GM10248 (cell line): Measurements from ENCODE around the gene FAM180B.

Experiments
- CTCF ChIA-PET: fragments of 300-600 bp; sonication (Branson Sonifier 250); formaldehyde crosslinking; extraction: SDS; loops from one replicate; lab custom pipeline; 2021; ENCODE audit warnings: antibody characterized with exemption; lab: Yijun Ruan, JAX
- POLR2A ChIA-PET: fragments of 350-650 bp; sonication (Branson Sonifier 250); formaldehyde crosslinking; extraction: SDS; loops from one replicate; lab custom pipeline; 2020; ENCODE audit warnings: antibody characterized with exemption; lab: Yijun Ruan, JAX
- DNase-seq: peaks from one replicate; pipeline ENCODE4 v3.0.0; 2012; ENCODE audit errors: extremely low spot score
- CTCF ChIP-seq: IDR thresholded peaks from 2 replicates; pipeline ENCODE4 v1.5.1; 2012; ENCODE audit warnings: mild to moderate bottlenecking, low read depth; ENCODE audit errors: extremely low read depth, missing control alignments, control extremely low read depth

The FAM180B gene

DNA sequence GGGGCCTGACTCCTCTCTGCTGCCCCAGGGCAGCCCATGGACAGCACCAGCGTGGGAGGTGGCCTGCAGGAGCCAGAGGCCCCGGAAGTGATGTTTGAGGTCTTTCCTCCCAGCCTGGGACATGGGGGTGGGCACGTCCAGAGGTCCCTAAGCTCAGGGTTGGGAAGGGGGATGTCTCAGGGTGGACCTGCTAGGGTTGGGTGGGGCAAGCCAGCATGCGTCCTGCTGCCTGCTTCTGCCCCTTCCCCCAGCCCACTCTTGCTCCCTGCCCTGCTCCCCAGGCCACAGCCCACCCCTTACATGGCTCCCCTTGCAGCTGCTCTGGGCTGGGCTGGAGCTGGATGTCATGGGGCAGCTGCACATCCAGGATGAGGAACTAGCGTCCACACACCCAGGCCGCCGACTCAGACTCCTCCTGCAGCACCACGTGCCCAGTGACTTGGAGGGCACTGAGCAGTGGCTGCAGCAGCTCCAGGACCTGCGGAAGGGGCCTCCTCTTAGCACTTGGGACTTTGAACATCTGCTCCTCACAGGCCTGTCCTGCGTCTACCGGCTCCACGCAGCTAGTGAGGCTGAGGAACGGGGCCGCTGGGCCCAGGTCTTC, 1.3 kb downstream of the FAM180B start:
- no peak for TF ChIP-seq CTCF
- ChIA-PET CTCF (interaction anchor here (1.6 kb wide), 1 partner anchor 10 kb away, joined by 4 read pairs; no protein-coding TSS in a partner anchor), POLR2A (no interaction called here)
- DNase-seq: no peak

DNA sequence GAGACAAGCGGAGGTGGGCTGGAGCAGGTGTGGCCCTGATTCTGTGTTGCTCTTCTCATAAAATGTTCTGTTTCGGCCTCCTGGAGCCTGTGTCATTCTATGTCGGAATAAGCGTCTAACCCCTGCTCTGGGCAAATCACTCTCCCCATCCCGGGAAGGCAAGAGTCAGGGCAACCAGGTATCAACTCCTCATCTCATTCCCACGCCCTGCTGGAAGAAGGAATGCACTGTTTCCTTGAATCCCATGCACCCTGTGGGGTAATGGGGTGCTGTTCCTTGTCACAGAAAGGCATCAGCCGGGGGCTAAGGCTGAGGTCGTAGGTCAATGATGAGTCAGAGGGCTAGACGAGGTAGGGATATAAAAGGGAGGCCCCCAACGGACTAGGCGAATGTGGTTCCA, 2.6 kb downstream of the FAM180B start:
- ChIA-PET POLR2A (no interaction called here), CTCF (interaction anchor here (1.6 kb wide), 1 partner anchor 12 kb away, joined by 4 read pairs; no protein-coding TSS in a partner anchor)
- TF ChIP-seq CTCF: no peak
- DNase-seq: no peak

- DNase-seq: no peak
- no peak for TF ChIP-seq CTCF
- CTCF ChIA-PET: no interaction called here
- POLR2A ChIA-PET: no interaction called here
These were observed 3.1 kb downstream of the FAM180B start for GRCh38 chr11:47589584-47589976.

GRCh38 chr11:47589977-47590861, 3.7 kb downstream of the FAM180B start:
- ChIA-PET CTCF (interaction anchor here (3.5 kb wide), 1 partner anchor 26 kb away, joined by 10 read pairs; no protein-coding TSS in a partner anchor), POLR2A (no interaction called here)
- no peak for TF ChIP-seq CTCF
- no peak for DNase-seq

- DNase-seq: no peak
- CTCF ChIA-PET: interaction anchor here (0.6 to 3.5 kb wide), 3 partner anchors 11 to 60 kb away, joined by 3 to 10 read pairs (median 10); no protein-coding TSS in a partner anchor
- TF ChIP-seq CTCF: no peak
- POLR2A ChIA-PET: no interaction called here
These were observed 5.3 kb downstream of the FAM180B start for GRCh38 chr11:47591764-47592163.

DNA sequence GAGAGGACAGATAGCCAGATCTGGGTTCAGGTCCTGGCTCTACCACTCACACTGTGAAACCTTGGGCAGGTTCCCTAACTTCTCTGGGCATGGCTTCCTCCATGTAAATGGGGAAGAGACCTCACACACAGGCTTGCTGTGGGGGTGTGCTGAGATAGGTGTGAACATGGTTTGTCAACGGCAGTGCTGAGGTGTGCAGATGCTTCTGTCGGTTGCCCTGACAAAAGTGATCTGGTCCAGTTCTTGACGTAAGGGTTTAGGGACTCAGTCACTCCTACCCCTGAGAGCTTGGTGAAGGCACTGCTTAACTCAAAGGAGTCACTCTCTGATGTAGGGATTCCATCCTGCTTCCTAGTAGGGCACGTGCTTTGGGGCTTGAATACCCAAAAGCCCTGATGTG, 5.8 kb downstream of the FAM180B start:
- ChIA-PET POLR2A (no interaction called here), CTCF (interaction anchor here (1.3 to 3.5 kb wide), 3 partner anchors 11 to 39 kb away, joined by 4 to 10 read pairs (median 10); partner anchors contain the start of gene CELF1)
- TF ChIP-seq CTCF: no peak
- no peak for DNase-seq
